Endothelial cell of umbilical vein (primary cell): Measurements from ENCODE around the gene URI1. TPM values are rescaled to one million over a fixed set of nuclear protein-coding genes. Genes with fewer than 3 reads are reported as not detected.

ENCODE experiments used
- BruUV-seq: library from RNA; stranded (reverse); fragments of 400-500 nt; replicated peaks from 2 replicates; lab custom pipeline; 2021; lab: Mats Ljungman, UMichigan
- CTCF ChIA-PET: fragments of 300-600, 350-600 bp; sonication (Branson Sonifier 250); formaldehyde crosslinking; loops from one replicate; lab custom pipeline; 2021; ENCODE audit warnings: antibody characterized with exemption, inconsistent platforms; lab: Charles Lee
- POLR2A ChIA-PET: fragments of 300-600, 350-600 bp; sonication (Branson Sonifier 250); formaldehyde crosslinking; loops from one replicate; lab custom pipeline; 2021; ENCODE audit warnings: antibody characterized with exemption, inconsistent platforms; lab: Charles Lee
- DNase-seq: peaks from one replicate; pipeline ENCODE4 v3.0.0-alpha.2; 2011; ENCODE audit warnings: low read depth, low spot score
- FAIRE-seq: peaks from 2 replicates; lab custom pipeline; 2011; peaks lifted over from hg19 to GRCh38; lab: Jason Lieb, UNC
- H2AFZ ChIP-seq: 2 replicates; pipeline ENCODE4 v1.6.0; 2012; ENCODE audit warnings: low read depth, low read length, control low read depth, inconsistent platforms
- H3K27ac ChIP-seq: 2 replicates; pipeline ENCODE4 v1.5.1; 2011; ENCODE audit warnings: low read depth, mild to moderate bottlenecking, control low read depth, low read length, moderate library complexity; ENCODE audit not compliant: insufficient read depth
- H3K27me3 ChIP-seq, 2 experiments: 2 replicates each; pipeline versions ENCODE4 v1.6.0 to v1.6.1; 2011; ENCODE audit warnings: low read length in 2 of 2, mixed read lengths in 1 of 2; ENCODE audit not compliant: control insufficient read depth in 2 of 2, insufficient read depth in 2 of 2
- H3K36me3 ChIP-seq, 2 experiments: 2 replicates in 1 of 2; 3 replicates in 1 of 2; pipeline ENCODE4 v1.5.1; 2011; ENCODE audit warnings: low read length in 2 of 2, mild to moderate bottlenecking in 1 of 2, moderate library complexity in 1 of 2; ENCODE audit not compliant: control insufficient read depth in 2 of 2, insufficient read depth in 2 of 2; ENCODE audit errors: extremely low read depth in 1 of 2
- H3K4me1 ChIP-seq: 3 replicates; pipeline ENCODE4 v1.5.1; 2011; ENCODE audit warnings: mild to moderate bottlenecking, low read length; ENCODE audit not compliant: control insufficient read depth, insufficient read depth; ENCODE audit errors: extremely low read depth
- H3K4me2 ChIP-seq: 2 replicates; pipeline ENCODE4 v1.6.1; 2011; ENCODE audit warnings: low read length, control low read depth, mixed read lengths; ENCODE audit not compliant: insufficient read depth
- H3K4me3 ChIP-seq, 3 experiments: fragments of 200-600 bp in 1 of 3; sonication (generic), shearing (Covaris generic) in 1 of 3; replicated peaks in 1 of 3; 2 replicates each; pipeline ENCODE4 v1.5.1; 2011 to 2016; ENCODE audit warnings: control low read depth in 3 of 3, low read length in 3 of 3, mild to moderate bottlenecking in 2 of 3, inconsistent platforms in 1 of 3, low read depth in 1 of 3, moderate library complexity in 1 of 3; ENCODE audit not compliant: insufficient read depth in 1 of 3
- H3K79me2 ChIP-seq: 2 replicates; pipeline ENCODE4 v1.6.0; 2012; ENCODE audit warnings: low read length, inconsistent platforms; ENCODE audit not compliant: control insufficient read depth, insufficient read depth
- H3K9ac ChIP-seq: replicated peaks from 2 replicates; pipeline ENCODE3; 2011; ENCODE audit warnings: low read length, control low read depth; ENCODE audit not compliant: insufficient read depth; ENCODE audit errors: extremely low read depth
- H3K9me1 ChIP-seq: replicated peaks from 3 replicates; pipeline ENCODE4 v1.6.0; 2011; ENCODE audit warnings: mild to moderate bottlenecking, low read length; ENCODE audit not compliant: control insufficient read depth, insufficient read depth; ENCODE audit errors: extremely low read depth
- H3K9me3 ChIP-seq: replicated peaks from 2 replicates; pipeline ENCODE4 v1.5.1; 2012; ENCODE audit warnings: low read length, inconsistent platforms; ENCODE audit not compliant: control insufficient read depth, insufficient read depth
- H4K20me1 ChIP-seq: replicated peaks from 2 replicates; pipeline ENCODE3; 2011; ENCODE audit warnings: mild to moderate bottlenecking, low read length; ENCODE audit not compliant: control insufficient read depth, insufficient read depth; ENCODE audit errors: extremely low read depth
- EZH2 ChIP-seq: IDR thresholded peaks from 2 replicates; pipeline ENCODE4 v1.6.1; 2012; ENCODE audit warnings: borderline replicate concordance, low read depth, mild to moderate bottlenecking, moderate library complexity, low read length, inconsistent platforms; ENCODE audit not compliant: severe bottlenecking
- FOS ChIP-seq: IDR thresholded peaks from 2 replicates; pipeline ENCODE4 v1.6.1; 2011; ENCODE audit warnings: mild to moderate bottlenecking, low read length, moderate library complexity, borderline replicate concordance; ENCODE audit not compliant: insufficient read depth
- GATA2 ChIP-seq: IDR thresholded peaks from 2 replicates; pipeline ENCODE4 v1.7.0; 2011; ENCODE audit warnings: low read depth, mild to moderate bottlenecking, moderate library complexity, mixed read lengths, low read length; ENCODE audit not compliant: insufficient read length, insufficient read depth
- JUN ChIP-seq: IDR thresholded peaks from 2 replicates; pipeline ENCODE4 v1.6.1; 2011; ENCODE audit warnings: borderline replicate concordance, low read depth; ENCODE audit not compliant: insufficient read length, insufficient read depth
- MYC ChIP-seq: IDR thresholded peaks from one replicate; pipeline ENCODE4 v1.6.1; 2011; ENCODE audit warnings: mild to moderate bottlenecking, low read depth, low read length
- POLR2A ChIP-seq: IDR thresholded peaks from 2 replicates; pipeline ENCODE4 v1.6.1; 2012; ENCODE audit warnings: low read depth, mild to moderate bottlenecking, control low read depth, low read length
- POLR2AphosphoS5 ChIP-seq: IDR thresholded peaks from 2 replicates; pipeline ENCODE4 v1.6.1; 2012; ENCODE audit warnings: low read depth, mild to moderate bottlenecking, control low read depth, low read length, moderate library complexity; ENCODE audit not compliant: insufficient read depth
- dilution Hi-C: fragments of 300-500 bp; cut with MboI; formaldehyde crosslinking; loops from one replicate; pipeline ENCODE4 v1.15.0; 2019; ENCODE audit warnings: low sequenced_read_pairs; ENCODE audit not compliant: extremely low pct_ligation_motif_present
- intact Hi-C: fragments of 100-400 bp; cut with micrococcal nuclease; formaldehyde crosslinking; loops from one replicate; pipeline ENCODE4 v1.10.0; 2022
- polyA plus RNA-seq, 4 experiments: library from polyadenylated mRNA; depleted of rRNA in 3 of 4; stranded (reverse) in 3 of 4; unstranded in 1 of 4; fragments of >200 nt; gene quantifications; 2 replicates each; pipeline versions ENCODE4 v1.2.1 to v1.2.3, GENCODE V29; 2011 to 2012; ENCODE audit warnings: missing spikeins in 1 of 4
- total RNA-seq: library from RNA; stranded (reverse); gene quantifications from 2 replicates; pipeline ENCODE4 v1.2.3, GENCODE V29; 2021
- TF ChIP-seq, protein P1 (sequence below), 2 donors: IDR thresholded peaks; 1 replicate in 1 of 2; 2 replicates in 1 of 2; pipeline ENCODE4 v1.5.1; 2011; ENCODE audit warnings: low read length in 2 of 2, mild to moderate bottlenecking in 2 of 2, moderate library complexity in 2 of 2, control low read depth in 1 of 2, inconsistent platforms in 1 of 2, low read depth in 1 of 2; ENCODE audit not compliant: insufficient read depth in 1 of 2; ENCODE audit errors: extremely low read depth in 1 of 2
- TF ChIP-seq, protein P2 (sequence below): IDR thresholded peaks from 2 replicates; pipeline ENCODE4 v1.6.1; 2011; ENCODE audit not compliant: insufficient read depth, insufficient read length

Gene URI1
- total and polyA plus RNA-seq, 2 donors (not counting 3 experiments of a cell fraction or from before 2014, with no cell fraction given): 12.8 to 28.9 TPM

DNA sequence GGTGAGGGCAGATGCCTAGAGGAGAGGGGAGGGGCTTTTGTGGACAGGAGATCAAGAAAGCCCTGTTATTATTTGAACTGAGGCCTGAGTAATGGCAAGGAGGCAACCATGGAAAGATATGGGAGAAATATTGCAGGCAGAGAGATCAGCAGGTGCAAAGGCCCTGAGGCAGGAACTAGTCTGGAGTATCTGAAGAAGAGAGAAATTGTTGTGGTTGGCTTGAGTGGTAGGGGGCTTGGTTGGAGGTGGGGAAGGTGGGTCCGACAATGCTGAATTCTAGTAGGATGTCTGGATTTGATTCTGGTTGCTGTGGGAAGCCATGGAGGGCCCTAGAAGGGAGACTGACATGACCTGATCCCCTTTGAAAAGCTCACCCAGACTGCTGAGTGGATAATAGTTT, 2.4 kb upstream of the URI1 start:
- BruUV-seq: no TSS peak
- no peak overlapping the region for H3K27ac ChIP-seq
- H3K9me3 ChIP-seq: no peaks in the 10 kb centered on the region
- H3K9ac ChIP-seq: no peak overlapping the region
- no peak for TF ChIP-seq POLR2A
- no peak for TF ChIP-seq GATA2
- TF ChIP-seq FOS: no peak
- TF ChIP-seq MYC: no peak
- TF ChIP-seq JUN: no peak
- TF ChIP-seq, protein P1, sequence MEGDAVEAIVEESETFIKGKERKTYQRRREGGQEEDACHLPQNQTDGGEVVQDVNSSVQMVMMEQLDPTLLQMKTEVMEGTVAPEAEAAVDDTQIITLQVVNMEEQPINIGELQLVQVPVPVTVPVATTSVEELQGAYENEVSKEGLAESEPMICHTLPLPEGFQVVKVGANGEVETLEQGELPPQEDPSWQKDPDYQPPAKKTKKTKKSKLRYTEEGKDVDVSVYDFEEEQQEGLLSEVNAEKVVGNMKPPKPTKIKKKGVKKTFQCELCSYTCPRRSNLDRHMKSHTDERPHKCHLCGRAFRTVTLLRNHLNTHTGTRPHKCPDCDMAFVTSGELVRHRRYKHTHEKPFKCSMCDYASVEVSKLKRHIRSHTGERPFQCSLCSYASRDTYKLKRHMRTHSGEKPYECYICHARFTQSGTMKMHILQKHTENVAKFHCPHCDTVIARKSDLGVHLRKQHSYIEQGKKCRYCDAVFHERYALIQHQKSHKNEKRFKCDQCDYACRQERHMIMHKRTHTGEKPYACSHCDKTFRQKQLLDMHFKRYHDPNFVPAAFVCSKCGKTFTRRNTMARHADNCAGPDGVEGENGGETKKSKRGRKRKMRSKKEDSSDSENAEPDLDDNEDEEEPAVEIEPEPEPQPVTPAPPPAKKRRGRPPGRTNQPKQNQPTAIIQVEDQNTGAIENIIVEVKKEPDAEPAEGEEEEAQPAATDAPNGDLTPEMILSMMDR (IDR thresholded peaks at IDR 0.05; ENCODE audit: extremely low read depth in 1 of 2, insufficient read depth in 1 of 2, low read depth in 1 of 2, low read length in 2 of 2): no peak
- no peak for TF ChIP-seq EZH2
- no peak for TF ChIP-seq POLR2AphosphoS5
- TF ChIP-seq, protein P2, sequence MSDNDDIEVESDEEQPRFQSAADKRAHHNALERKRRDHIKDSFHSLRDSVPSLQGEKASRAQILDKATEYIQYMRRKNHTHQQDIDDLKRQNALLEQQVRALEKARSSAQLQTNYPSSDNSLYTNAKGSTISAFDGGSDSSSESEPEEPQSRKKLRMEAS: no peak
- no peak overlapping the region for H2AFZ ChIP-seq
- CTCF ChIA-PET: no interaction called here
- no peak overlapping the region for H3K4me3 ChIP-seq
- peaks cover 0 to 4% of the 10 kb centered on the region in 2 experiments for H3K27me3 ChIP-seq
- DNase-seq (no peak), FAIRE-seq (no peak)
- no peak overlapping the region for H3K4me2 ChIP-seq
- no peaks in the 10 kb centered on the region for H3K36me3 ChIP-seq
- H3K9me1 ChIP-seq: no peaks in the 10 kb centered on the region
- dilution Hi-C loops (no loop called here), intact Hi-C loops (no loop called here)
- H3K4me1 ChIP-seq: peaks cover 10% of the 10 kb centered on the region
- POLR2A ChIA-PET: no interaction called here
- no peaks in the 10 kb centered on the region for H4K20me1 ChIP-seq
- peaks cover 20% of the 10 kb centered on the region for H3K79me2 ChIP-seq
